Chondrocyte (in vitro differentiated cells): ENCODE measurements around the gene IRX3. TPM values are rescaled to one million over a fixed set of nuclear protein-coding genes. Genes with fewer than 3 reads are reported as not detected.

ENCODE experiments used
- DNase-seq: peaks from one replicate; pipeline ENCODE4 v3.0.0; 2021; ENCODE audit warnings: mixed read lengths, low spot score
- H3K27ac Mint-ChIP-seq: one replicate; pipeline ENCODE4 v1.8.0; 2021; ENCODE audit warnings: mild to moderate bottlenecking, moderate library complexity, mixed read lengths; ENCODE audit not compliant: unreplicated experiment
- H3K27me3 Mint-ChIP-seq: 2 replicates; pipeline ENCODE4 v1.8.0; 2021; ENCODE audit warnings: low read depth, mixed read lengths
- H3K36me3 Mint-ChIP-seq: 2 replicates; pipeline ENCODE4 v1.8.0; 2021; ENCODE audit warnings: low read depth, mixed read lengths
- H3K4me1 Mint-ChIP-seq: 2 replicates; pipeline ENCODE4 v1.8.0; 2021; ENCODE audit warnings: low read depth, mild to moderate bottlenecking, mixed read lengths
- H3K4me3 Mint-ChIP-seq: one replicate; pipeline ENCODE4 v1.8.0; 2021; ENCODE audit warnings: mild to moderate bottlenecking, moderate library complexity, mixed read lengths; ENCODE audit not compliant: unreplicated experiment
- H3K9me3 Mint-ChIP-seq: 2 replicates; pipeline ENCODE4 v1.8.0; 2021; ENCODE audit warnings: low read depth, mixed read lengths
- CTCF ChIP-seq: fragments of 200-600 bp; sonication (generic); IDR thresholded peaks from 2 replicates; pipeline ENCODE4 v1.5.0; 2021; ENCODE audit warnings: antibody characterized with exemption, mild to moderate bottlenecking, moderate library complexity
- total RNA-seq: library from RNA; stranded (reverse); gene quantifications from 3 replicates; pipeline ENCODE4 v1.2.1, GENCODE V29; 2021

The IRX3 gene
- total RNA-seq, 1 donor from 2014 or later: 0.47 TPM

- peaks cover 1% of the 10 kb centered on the region for H3K36me3 Mint-ChIP-seq
- TF ChIP-seq CTCF: no peak
- DNase-seq: no peak
- no peak overlapping the region for H3K27ac Mint-ChIP-seq
- H3K27me3 Mint-ChIP-seq: peaks cover 43% of the 10 kb centered on the region
- peaks cover 22% of the 10 kb centered on the region for H3K4me1 Mint-ChIP-seq
- no peaks in the 10 kb centered on the region for H3K9me3 Mint-ChIP-seq
- peak overlapping the region; percentile 63 for H3K4me3 Mint-ChIP-seq
Measured at GRCh38 chr16:54281535-54282201, 4.9 kb downstream of the IRX3 start.

GRCh38 chr16:54280751-54281150 is 5.8 kb downstream of the IRX3 start:
- no peak overlapping the region for H3K27ac Mint-ChIP-seq
- TF ChIP-seq CTCF: no peak
- no peak for DNase-seq
- H3K36me3 Mint-ChIP-seq: peaks cover 1% of the 10 kb centered on the region
- H3K4me1 Mint-ChIP-seq: peaks cover 17% of the 10 kb centered on the region
- H3K27me3 Mint-ChIP-seq: peaks cover 38% of the 10 kb centered on the region
- H3K9me3 Mint-ChIP-seq: no peaks in the 10 kb centered on the region
- no peak overlapping the region for H3K4me3 Mint-ChIP-seq

GRCh38 chr16:54277845-54278703 is 8.5 kb downstream of the IRX3 start:
- Mint-ChIP-seq H3K9me3 (no peaks in the 10 kb centered on the region), H3K27ac (no peak overlapping the region), H3K36me3 (no peaks in the 10 kb centered on the region), H3K4me1 (peaks cover 5% of the 10 kb centered on the region), H3K4me3 (no peak overlapping the region), H3K27me3 (peaks cover 28% of the 10 kb centered on the region)
- no peak for DNase-seq
- no peak for TF ChIP-seq CTCF

DNA sequence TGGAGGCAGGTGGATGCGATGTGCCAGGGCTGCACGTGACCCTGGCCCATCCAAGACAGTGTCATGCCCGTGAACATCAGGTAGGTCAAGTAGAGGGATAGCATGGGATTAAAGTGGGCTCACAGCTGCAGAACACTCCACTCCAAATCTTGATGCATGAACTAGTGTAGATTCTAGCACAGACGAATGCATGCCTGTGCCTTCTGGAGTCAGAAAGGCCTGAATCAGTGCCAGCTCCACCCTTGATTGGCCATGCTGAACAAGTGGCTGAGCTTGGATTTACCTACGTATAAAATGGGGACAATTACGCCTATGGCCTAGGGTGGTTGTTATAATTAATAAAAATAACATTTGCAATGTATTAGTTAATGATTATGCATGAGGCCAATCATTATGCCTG is 10.6 kb downstream of the IRX3 start:
- Mint-ChIP-seq H3K27me3 (peaks cover 18% of the 10 kb centered on the region), H3K36me3 (no peaks in the 10 kb centered on the region), H3K27ac (no peak overlapping the region), H3K9me3 (peaks cover 3% of the 10 kb centered on the region), H3K4me1 (no peaks in the 10 kb centered on the region), H3K4me3 (no peak overlapping the region)
- no peak for DNase-seq
- TF ChIP-seq CTCF: no peak

DNA sequence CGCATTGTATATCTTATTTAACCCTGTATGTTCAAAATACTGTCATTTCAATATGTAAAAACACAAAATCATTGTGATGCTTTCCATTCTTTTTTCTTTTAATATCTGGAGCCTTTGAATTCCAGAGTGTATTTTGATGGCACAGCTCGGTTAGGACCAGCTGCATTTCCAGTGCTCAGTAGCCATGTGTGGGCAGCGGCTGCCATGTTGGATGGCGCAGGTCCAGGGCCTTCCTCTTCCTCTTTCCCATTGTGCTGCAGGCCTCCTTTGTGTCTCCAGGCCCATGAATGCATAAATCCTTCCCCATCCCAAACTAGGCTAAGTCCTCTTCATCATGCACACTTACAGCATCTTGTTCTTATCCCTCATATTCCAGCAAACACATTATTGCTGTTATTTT is 13.0 kb downstream of the IRX3 start:
- no peak overlapping the region for H3K27ac Mint-ChIP-seq
- H3K36me3 Mint-ChIP-seq: no peaks in the 10 kb centered on the region
- no peaks in the 10 kb centered on the region for H3K4me1 Mint-ChIP-seq
- H3K27me3 Mint-ChIP-seq: peaks cover 11% of the 10 kb centered on the region
- no peak for DNase-seq
- peaks cover 6% of the 10 kb centered on the region for H3K9me3 Mint-ChIP-seq
- TF ChIP-seq CTCF: no peak
- no peak overlapping the region for H3K4me3 Mint-ChIP-seq
